ENCODE data around the gene ABHD17C. TPM values are rescaled to one million over a fixed set of nuclear protein-coding genes. Genes with fewer than 3 reads are reported as not detected.

Gene ABHD17C
- total and polyA plus RNA-seq, 2 experiments from 2014 or later: 11.3 to 23.8 TPM

DNA sequence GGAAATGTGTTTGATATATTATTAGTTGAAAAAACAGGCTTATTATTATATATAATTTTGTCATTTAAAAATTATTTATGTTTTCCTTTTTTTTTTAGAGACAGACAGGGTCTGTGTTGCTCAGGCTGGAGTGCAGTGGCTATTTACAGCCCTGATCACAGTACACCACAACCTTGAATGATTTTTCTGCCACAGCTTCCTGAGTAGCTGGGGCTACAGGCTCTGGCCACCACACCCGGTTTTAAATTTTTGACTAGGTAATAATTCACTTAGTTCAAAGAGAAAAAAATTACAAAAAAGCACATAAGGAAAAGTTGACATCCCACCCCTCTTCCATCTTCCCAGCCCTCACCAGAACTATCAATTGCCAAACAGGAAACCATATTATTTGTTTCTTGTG is 79.4 kb downstream of the ABHD17C start:
- no peaks in the 10 kb centered on the region for H3F3A ChIP-seq (replicated peaks; ENCODE audit: low read depth)
- Mint-ChIP-seq H3K27ac (no peak overlapping the region), H3K36me3 (ENCODE audit: low read depth) (no peaks in the 10 kb centered on the region), H3K9me3 (no peaks in the 10 kb centered on the region), H3K4me3 (no peak overlapping the region), H3K4me1 (peaks cover 5% of the 10 kb centered on the region; the same call in 2 of the 3 replicates), H3K27me3 (ENCODE audit: insufficient read depth, low read depth, poor library complexity) (peaks cover 15% of the 10 kb centered on the region)
- H3K4me2 ChIP-seq: no peak overlapping the region
- no peaks in the 10 kb centered on the region for H3K36me3 ChIP-seq (ENCODE audit: insufficient read depth)
- ATAC-seq: no peak
- peaks cover 19% of the 10 kb centered on the region for H3K27me3 ChIP-seq (ENCODE audit: insufficient read depth)
- H2AFZ ChIP-seq: no peak overlapping the region
- DNase-seq (ENCODE audit: low spot score): no peak
- H3K27ac ChIP-seq (ENCODE audit: low read depth): no peak overlapping the region
- peaks cover 6% of the 10 kb centered on the region for H3K9me2 ChIP-seq (ENCODE audit: insufficient read depth)
- TF ChIP-seq, protein P1, sequence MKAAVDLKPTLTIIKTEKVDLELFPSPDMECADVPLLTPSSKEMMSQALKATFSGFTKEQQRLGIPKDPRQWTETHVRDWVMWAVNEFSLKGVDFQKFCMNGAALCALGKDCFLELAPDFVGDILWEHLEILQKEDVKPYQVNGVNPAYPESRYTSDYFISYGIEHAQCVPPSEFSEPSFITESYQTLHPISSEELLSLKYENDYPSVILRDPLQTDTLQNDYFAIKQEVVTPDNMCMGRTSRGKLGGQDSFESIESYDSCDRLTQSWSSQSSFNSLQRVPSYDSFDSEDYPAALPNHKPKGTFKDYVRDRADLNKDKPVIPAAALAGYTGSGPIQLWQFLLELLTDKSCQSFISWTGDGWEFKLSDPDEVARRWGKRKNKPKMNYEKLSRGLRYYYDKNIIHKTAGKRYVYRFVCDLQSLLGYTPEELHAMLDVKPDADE (IDR thresholded peaks at IDR 0.05): no peak
- TF ChIP-seq JUNB (IDR thresholded peaks at IDR 0.05; ENCODE audit: unreplicated experiment): no peak
- no peak for TF ChIP-seq ZNF331 (CRISPR knock-in tag; IDR thresholded peaks at IDR 0.05; ENCODE audit: low read depth)
- no peak for TF ChIP-seq ZNF114 (CRISPR knock-in tag; IDR thresholded peaks at IDR 0.05)
- TF ChIP-seq, protein P2, sequence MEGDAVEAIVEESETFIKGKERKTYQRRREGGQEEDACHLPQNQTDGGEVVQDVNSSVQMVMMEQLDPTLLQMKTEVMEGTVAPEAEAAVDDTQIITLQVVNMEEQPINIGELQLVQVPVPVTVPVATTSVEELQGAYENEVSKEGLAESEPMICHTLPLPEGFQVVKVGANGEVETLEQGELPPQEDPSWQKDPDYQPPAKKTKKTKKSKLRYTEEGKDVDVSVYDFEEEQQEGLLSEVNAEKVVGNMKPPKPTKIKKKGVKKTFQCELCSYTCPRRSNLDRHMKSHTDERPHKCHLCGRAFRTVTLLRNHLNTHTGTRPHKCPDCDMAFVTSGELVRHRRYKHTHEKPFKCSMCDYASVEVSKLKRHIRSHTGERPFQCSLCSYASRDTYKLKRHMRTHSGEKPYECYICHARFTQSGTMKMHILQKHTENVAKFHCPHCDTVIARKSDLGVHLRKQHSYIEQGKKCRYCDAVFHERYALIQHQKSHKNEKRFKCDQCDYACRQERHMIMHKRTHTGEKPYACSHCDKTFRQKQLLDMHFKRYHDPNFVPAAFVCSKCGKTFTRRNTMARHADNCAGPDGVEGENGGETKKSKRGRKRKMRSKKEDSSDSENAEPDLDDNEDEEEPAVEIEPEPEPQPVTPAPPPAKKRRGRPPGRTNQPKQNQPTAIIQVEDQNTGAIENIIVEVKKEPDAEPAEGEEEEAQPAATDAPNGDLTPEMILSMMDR (conservative IDR thresholded peaks at IDR 0.05; ENCODE audit: low read depth in 2 of 2): no peak
- no peak for TF ChIP-seq EZH2phosphoT487 (IDR thresholded peaks at IDR 0.05; ENCODE audit: unreplicated experiment)
- no peak for TF ChIP-seq POLR2AphosphoS5 (IDR thresholded peaks at IDR 0.05; ENCODE audit: low read depth)
- TF ChIP-seq, protein P3, sequence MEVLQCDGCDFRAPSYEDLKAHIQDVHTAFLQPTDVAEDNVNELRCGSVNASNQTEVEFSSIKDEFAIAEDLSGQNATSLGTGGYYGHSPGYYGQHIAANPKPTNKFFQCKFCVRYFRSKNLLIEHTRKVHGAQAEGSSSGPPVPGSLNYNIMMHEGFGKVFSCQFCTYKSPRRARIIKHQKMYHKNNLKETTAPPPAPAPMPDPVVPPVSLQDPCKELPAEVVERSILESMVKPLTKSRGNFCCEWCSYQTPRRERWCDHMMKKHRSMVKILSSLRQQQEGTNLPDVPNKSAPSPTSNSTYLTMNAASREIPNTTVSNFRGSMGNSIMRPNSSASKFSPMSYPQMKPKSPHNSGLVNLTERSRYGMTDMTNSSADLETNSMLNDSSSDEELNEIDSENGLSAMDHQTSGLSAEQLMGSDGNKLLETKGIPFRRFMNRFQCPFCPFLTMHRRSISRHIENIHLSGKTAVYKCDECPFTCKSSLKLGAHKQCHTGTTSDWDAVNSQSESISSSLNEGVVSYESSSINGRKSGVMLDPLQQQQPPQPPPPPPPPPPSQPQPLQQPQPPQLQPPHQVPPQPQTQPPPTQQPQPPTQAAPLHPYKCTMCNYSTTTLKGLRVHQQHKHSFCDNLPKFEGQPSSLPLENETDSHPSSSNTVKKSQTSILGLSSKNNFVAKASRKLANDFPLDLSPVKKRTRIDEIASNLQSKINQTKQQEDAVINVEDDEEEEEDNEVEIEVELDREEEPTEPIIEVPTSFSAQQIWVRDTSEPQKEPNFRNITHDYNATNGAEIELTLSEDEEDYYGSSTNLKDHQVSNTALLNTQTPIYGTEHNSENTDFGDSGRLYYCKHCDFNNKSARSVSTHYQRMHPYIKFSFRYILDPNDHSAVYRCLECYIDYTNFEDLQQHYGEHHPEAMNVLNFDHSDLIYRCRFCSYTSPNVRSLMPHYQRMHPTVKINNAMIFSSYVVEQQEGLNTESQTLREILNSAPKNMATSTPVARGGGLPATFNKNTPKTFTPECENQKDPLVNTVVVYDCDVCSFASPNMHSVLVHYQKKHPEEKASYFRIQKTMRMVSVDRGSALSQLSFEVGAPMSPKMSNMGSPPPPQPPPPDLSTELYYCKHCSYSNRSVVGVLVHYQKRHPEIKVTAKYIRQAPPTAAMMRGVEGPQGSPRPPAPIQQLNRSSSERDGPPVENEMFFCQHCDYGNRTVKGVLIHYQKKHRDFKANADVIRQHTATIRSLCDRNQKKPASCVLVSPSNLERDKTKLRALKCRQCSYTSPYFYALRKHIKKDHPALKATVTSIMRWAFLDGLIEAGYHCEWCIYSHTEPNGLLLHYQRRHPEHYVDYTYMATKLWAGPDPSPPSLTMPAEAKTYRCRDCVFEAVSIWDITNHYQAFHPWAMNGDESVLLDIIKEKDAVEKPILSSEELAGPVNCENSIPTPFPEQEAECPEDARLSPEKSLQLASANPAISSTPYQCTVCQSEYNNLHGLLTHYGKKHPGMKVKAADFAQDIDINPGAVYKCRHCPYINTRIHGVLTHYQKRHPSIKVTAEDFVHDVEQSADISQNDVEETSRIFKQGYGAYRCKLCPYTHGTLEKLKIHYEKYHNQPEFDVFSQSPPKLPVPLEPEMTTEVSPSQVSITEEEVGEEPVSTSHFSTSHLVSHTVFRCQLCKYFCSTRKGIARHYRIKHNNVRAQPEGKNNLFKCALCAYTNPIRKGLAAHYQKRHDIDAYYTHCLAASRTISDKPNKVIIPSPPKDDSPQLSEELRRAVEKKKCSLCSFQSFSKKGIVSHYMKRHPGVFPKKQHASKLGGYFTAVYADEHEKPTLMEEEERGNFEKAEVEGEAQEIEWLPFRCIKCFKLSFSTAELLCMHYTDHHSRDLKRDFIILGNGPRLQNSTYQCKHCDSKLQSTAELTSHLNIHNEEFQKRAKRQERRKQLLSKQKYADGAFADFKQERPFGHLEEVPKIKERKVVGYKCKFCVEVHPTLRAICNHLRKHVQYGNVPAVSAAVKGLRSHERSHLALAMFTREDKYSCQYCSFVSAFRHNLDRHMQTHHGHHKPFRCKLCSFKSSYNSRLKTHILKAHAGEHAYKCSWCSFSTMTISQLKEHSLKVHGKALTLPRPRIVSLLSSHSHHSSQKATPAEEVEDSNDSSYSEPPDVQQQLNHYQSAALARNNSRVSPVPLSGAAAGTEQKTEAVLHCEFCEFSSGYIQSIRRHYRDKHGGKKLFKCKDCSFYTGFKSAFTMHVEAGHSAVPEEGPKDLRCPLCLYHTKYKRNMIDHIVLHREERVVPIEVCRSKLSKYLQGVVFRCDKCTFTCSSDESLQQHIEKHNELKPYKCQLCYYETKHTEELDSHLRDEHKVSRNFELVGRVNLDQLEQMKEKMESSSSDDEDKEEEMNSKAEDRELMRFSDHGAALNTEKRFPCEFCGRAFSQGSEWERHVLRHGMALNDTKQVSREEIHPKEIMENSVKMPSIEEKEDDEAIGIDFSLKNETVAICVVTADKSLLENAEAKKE (CRISPR knock-in tag; IDR thresholded peaks at IDR 0.05): no peak
- TF ChIP-seq STAT1 (IDR thresholded peaks at IDR 0.05; ENCODE audit: unreplicated experiment): no peak
- no peak for TF ChIP-seq CREB1 (CRISPR knock-in tag; IDR thresholded peaks at IDR 0.05; ENCODE audit: low read depth)
- no peak for TF ChIP-seq EZH2 (IDR thresholded peaks at IDR 0.05; ENCODE audit: low read depth, unreplicated experiment)
- TF ChIP-seq, protein P4, sequence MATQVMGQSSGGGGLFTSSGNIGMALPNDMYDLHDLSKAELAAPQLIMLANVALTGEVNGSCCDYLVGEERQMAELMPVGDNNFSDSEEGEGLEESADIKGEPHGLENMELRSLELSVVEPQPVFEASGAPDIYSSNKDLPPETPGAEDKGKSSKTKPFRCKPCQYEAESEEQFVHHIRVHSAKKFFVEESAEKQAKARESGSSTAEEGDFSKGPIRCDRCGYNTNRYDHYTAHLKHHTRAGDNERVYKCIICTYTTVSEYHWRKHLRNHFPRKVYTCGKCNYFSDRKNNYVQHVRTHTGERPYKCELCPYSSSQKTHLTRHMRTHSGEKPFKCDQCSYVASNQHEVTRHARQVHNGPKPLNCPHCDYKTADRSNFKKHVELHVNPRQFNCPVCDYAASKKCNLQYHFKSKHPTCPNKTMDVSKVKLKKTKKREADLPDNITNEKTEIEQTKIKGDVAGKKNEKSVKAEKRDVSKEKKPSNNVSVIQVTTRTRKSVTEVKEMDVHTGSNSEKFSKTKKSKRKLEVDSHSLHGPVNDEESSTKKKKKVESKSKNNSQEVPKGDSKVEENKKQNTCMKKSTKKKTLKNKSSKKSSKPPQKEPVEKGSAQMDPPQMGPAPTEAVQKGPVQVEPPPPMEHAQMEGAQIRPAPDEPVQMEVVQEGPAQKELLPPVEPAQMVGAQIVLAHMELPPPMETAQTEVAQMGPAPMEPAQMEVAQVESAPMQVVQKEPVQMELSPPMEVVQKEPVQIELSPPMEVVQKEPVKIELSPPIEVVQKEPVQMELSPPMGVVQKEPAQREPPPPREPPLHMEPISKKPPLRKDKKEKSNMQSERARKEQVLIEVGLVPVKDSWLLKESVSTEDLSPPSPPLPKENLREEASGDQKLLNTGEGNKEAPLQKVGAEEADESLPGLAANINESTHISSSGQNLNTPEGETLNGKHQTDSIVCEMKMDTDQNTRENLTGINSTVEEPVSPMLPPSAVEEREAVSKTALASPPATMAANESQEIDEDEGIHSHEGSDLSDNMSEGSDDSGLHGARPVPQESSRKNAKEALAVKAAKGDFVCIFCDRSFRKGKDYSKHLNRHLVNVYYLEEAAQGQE (IDR thresholded peaks at IDR 0.05; ENCODE audit: unreplicated experiment): no peak
- H3K4me1 ChIP-seq (ENCODE audit: insufficient read depth): peaks cover under 1% of the 10 kb centered on the region; the same call in 1 of the 2 replicates
- no peak overlapping the region for H3K4me3 ChIP-seq
- no peaks in the 10 kb centered on the region for H3K79me2 ChIP-seq (replicated peaks; ENCODE audit: insufficient read depth)
- H4K20me1 ChIP-seq (replicated peaks; ENCODE audit: insufficient read depth): no peaks in the 10 kb centered on the region
